GM12801 (cell line): ENCODE measurements around the gene TNXB.

ENCODE experiments used
- CTCF ChIP-seq: IDR thresholded peaks from one replicate; pipeline ENCODE4 v1.5.1; 2011; ENCODE audit warnings: control low read depth; ENCODE audit not compliant: insufficient read length; ENCODE audit errors: extremely low read depth

The TNXB gene

GRCh38 chr6:32089082-32089828 lies 19.9 kb downstream of the TNXB start:
- TF ChIP-seq CTCF: no peak

GRCh38 chr6:32088487-32089049 lies 20.6 kb downstream of the TNXB start:
- TF ChIP-seq CTCF: no peak

GRCh38 chr6:32087574-32088486 lies 21.3 kb downstream of the TNXB start:
- no peak for TF ChIP-seq CTCF

GRCh38 chr6:32086661-32087573 lies 22.2 kb downstream of the TNXB start:
- TF ChIP-seq CTCF: no peak

- no peak for TF ChIP-seq CTCF
Measured at GRCh38 chr6:32085759-32086459, 23.2 kb downstream of the TNXB start.

GRCh38 chr6:32084780-32085179 lies 24.4 kb downstream of the TNXB start:
- TF ChIP-seq CTCF: no peak
